Neutrophil (primary cell): ENCODE measurements around the gene SYT2.
"Not testable (repeated sequence)": the region's sequence is repeated elsewhere in the genome, so short reads cannot be mapped to it uniquely, and the experiment has no call there.

ENCODE experiments used
- H3K27ac ChIP-seq: fragments of 200-600 bp; sonication (generic); 2 replicates; pipeline ENCODE4 v1.5.1; 2016; ENCODE audit warnings: mild to moderate bottlenecking, moderate library complexity
- H3K27me3 ChIP-seq: fragments of 200-600 bp; sonication (generic); 2 replicates; pipeline ENCODE4 v1.6.0; 2016; ENCODE audit warnings: mild to moderate bottlenecking
- H3K36me3 ChIP-seq: fragments of 200-600 bp; sonication (generic); 2 replicates; pipeline ENCODE4 v1.5.1; 2017
- H3K4me1 ChIP-seq, 2 experiments: fragments of 200-600 bp in 1 of 2; sonication (generic) in 1 of 2; 1 replicate in 1 of 2; 2 replicates in 1 of 2; pipeline versions ENCODE4 v1.5.1 to v1.6.1; 2013 to 2016; ENCODE audit warnings: low read depth in 1 of 2, low read length in 1 of 2, mild to moderate bottlenecking in 1 of 2, moderate library complexity in 1 of 2; ENCODE audit not compliant: control insufficient read depth in 1 of 2, insufficient read depth in 1 of 2
- H3K4me3 ChIP-seq, 2 experiments: fragments of 200-600 bp in 1 of 2; sonication (generic) in 1 of 2; 1 replicate in 1 of 2; 2 replicates in 1 of 2; pipeline ENCODE4 v1.5.1; 2013 to 2016; ENCODE audit warnings: low read depth in 1 of 2, low read length in 1 of 2, mild to moderate bottlenecking in 1 of 2, moderate library complexity in 1 of 2
- H3K9me3 ChIP-seq: fragments of 200-600 bp; sonication (generic); 2 replicates; pipeline ENCODE4 v1.5.1; 2016
- CTCF ChIP-seq: fragments of 200-600 bp; sonication (generic); IDR thresholded peaks from 2 replicates; pipeline ENCODE4 v1.5.1; 2016; ENCODE audit warnings: antibody characterized with exemption

Gene SYT2

GRCh38 chr1:202725526-202725925, 15.3 kb upstream of the SYT2 start:
- no peaks in the 10 kb centered on the region for H3K9me3 ChIP-seq
- no peak overlapping the region for H3K27ac ChIP-seq
- peaks cover 62% of the 10 kb centered on the region for H3K36me3 ChIP-seq
- TF ChIP-seq CTCF, result no peak
- no peaks in the 10 kb centered on the region for H3K27me3 ChIP-seq
- H3K4me3 ChIP-seq, result no peak overlapping the region
- H3K4me1 ChIP-seq, result no peaks in the 10 kb centered on the region

GRCh38 chr1:202723708-202724107, 13.5 kb upstream of the SYT2 start:
- Histone ChIP-seq H3K36me3 (peaks cover 44% of the 10 kb centered on the region), H3K9me3 (no peaks in the 10 kb centered on the region), H3K4me3 (no peak overlapping the region), H3K27me3 (peaks cover 4% of the 10 kb centered on the region), H3K27ac (no peak overlapping the region), H3K4me1 (no peaks in the 10 kb centered on the region)
- no peak for TF ChIP-seq CTCF

GRCh38 chr1:202723046-202723445, 12.8 kb upstream of the SYT2 start:
- Histone ChIP-seq H3K36me3 (peaks cover 37% of the 10 kb centered on the region), H3K27me3 (peaks cover 10% of the 10 kb centered on the region)
- not testable (repeated sequence) for H3K9me3 ChIP-seq, H3K4me1 ChIP-seq, H3K27ac ChIP-seq, H3K4me3 ChIP-seq

- Histone ChIP-seq H3K27ac (no peak overlapping the region), H3K4me3 (no peak overlapping the region), H3K4me1 (no peaks in the 10 kb centered on the region), H3K36me3 (no peaks in the 10 kb centered on the region), H3K9me3 (no peaks in the 10 kb centered on the region), H3K27me3 (peaks cover 74% of the 10 kb centered on the region)
- TF ChIP-seq CTCF, result no peak
Measured at GRCh38 chr1:202716654-202717053, 6.4 kb upstream of the SYT2 start.

- H3K4me1 ChIP-seq, H3K27ac ChIP-seq, H3K36me3 ChIP-seq, H3K9me3 ChIP-seq, H3K4me3 ChIP-seq: not testable (repeated sequence)
- peaks cover 99% of the 10 kb centered on the region for H3K27me3 ChIP-seq
Measured at GRCh38 chr1:202714202-202714601, 3.9 kb upstream of the SYT2 start.

- TF ChIP-seq CTCF, result no peak
- H3K4me1 ChIP-seq, result peaks cover 0 to 3% of the 10 kb centered on the region in 2 experiments
- peaks cover 100% of the 10 kb centered on the region for H3K27me3 ChIP-seq
- H3K36me3 ChIP-seq, result no peaks in the 10 kb centered on the region
- H3K4me3 ChIP-seq, result no peak overlapping the region
- H3K27ac ChIP-seq, result no peak overlapping the region
- H3K9me3 ChIP-seq, result no peaks in the 10 kb centered on the region
Measured at GRCh38 chr1:202713110-202713509, 2.9 kb upstream of the SYT2 start.
